ENCODE measurements around the gene PHTF2.

The PHTF2 gene

GRCh38 chr7:77933394-77933793, 134.8 kb downstream of the PHTF2 start:
- ATAC-seq (ENCODE audit: insufficient read depth, low read depth) (no peak), DNase-seq (no peak)
- Histone ChIP-seq H3K4me2 (ENCODE audit: insufficient read depth, low read length) (no peak overlapping the region), H2AFZ (ENCODE audit: low read depth, low read length) (no peak overlapping the region), H3K9ac (ENCODE audit: low read depth, low read length) (no peak overlapping the region), H3K4me3 (ENCODE audit: low read depth in 1 of 2, low read length in 2 of 2) (no peak overlapping the region), H4K20me1 (ENCODE audit: insufficient read depth, low read length) (no peaks in the 10 kb centered on the region), H3K79me2 (ENCODE audit: insufficient read depth, low read length) (no peaks in the 10 kb centered on the region), H3K27me3 (ENCODE audit: insufficient read depth, low read length, poor library complexity) (no peaks in the 10 kb centered on the region), H3K27ac (ENCODE audit: low read length) (no peak overlapping the region), H3K4me1 (ENCODE audit: insufficient read depth, low read length) (peaks cover 7% of the 10 kb centered on the region; the same call in 1 of the 2 replicates), H3K36me3 (ENCODE audit: insufficient read depth, low read length) (peaks cover 17% of the 10 kb centered on the region; the same call in 1 of the 2 replicates), H3K9me3 (ENCODE audit: insufficient read depth, low read length, severe bottlenecking) (no peaks in the 10 kb centered on the region)
- no peak for TF ChIP-seq EZH2 (IDR thresholded peaks at IDR 0.05; ENCODE audit: borderline replicate concordance, low read depth, low read length, severe bottlenecking)
- TF ChIP-seq CTCF (IDR thresholded peaks at IDR 0.05; ENCODE audit: borderline replicate concordance, extremely low read depth, low read length, poor library complexity, severe bottlenecking): no peak

- no peaks in the 10 kb centered on the region for H4K20me1 ChIP-seq (ENCODE audit: insufficient read depth, low read length)
- H3K4me3 ChIP-seq (ENCODE audit: low read depth in 1 of 2, low read length in 2 of 2): no peak overlapping the region
- H3K4me2 ChIP-seq (ENCODE audit: insufficient read depth, low read length): no peak overlapping the region
- DNase-seq: no peak
- H3K9ac ChIP-seq (ENCODE audit: low read depth, low read length): no peak overlapping the region
- no peak overlapping the region for H2AFZ ChIP-seq (ENCODE audit: low read depth, low read length)
- H3K27me3 ChIP-seq (ENCODE audit: insufficient read depth, low read length, poor library complexity): no peaks in the 10 kb centered on the region
- TF ChIP-seq EZH2 (IDR thresholded peaks at IDR 0.05; ENCODE audit: borderline replicate concordance, low read depth, low read length, severe bottlenecking) (no peak), CTCF (IDR thresholded peaks at IDR 0.05; ENCODE audit: borderline replicate concordance, extremely low read depth, low read length, poor library complexity, severe bottlenecking) (no peak)
- peaks cover 4% of the 10 kb centered on the region; the same call in 1 of the 2 replicates for H3K36me3 ChIP-seq (ENCODE audit: insufficient read depth, low read length)
- no peaks in the 10 kb centered on the region for H3K79me2 ChIP-seq (ENCODE audit: insufficient read depth, low read length)
- ATAC-seq (ENCODE audit: insufficient read depth, low read depth): no peak
- H3K4me1 ChIP-seq (ENCODE audit: insufficient read depth, low read length): peaks cover 7% of the 10 kb centered on the region; the same call in 1 of the 2 replicates
- no peaks in the 10 kb centered on the region for H3K9me3 ChIP-seq (ENCODE audit: insufficient read depth, low read length, severe bottlenecking)
- H3K27ac ChIP-seq (ENCODE audit: low read length): no peak overlapping the region
Observed at GRCh38 chr7:77935652-77936348, 137.2 kb downstream of the PHTF2 start.

- no peak for DNase-seq
- no peaks in the 10 kb centered on the region for H3K79me2 ChIP-seq (ENCODE audit: insufficient read depth, low read length)
- no peaks in the 10 kb centered on the region for H4K20me1 ChIP-seq (ENCODE audit: insufficient read depth, low read length)
- TF ChIP-seq EZH2 (IDR thresholded peaks at IDR 0.05; ENCODE audit: borderline replicate concordance, low read depth, low read length, severe bottlenecking): no peak
- peak; percentile 54 for TF ChIP-seq CTCF (IDR thresholded peaks at IDR 0.05; ENCODE audit: borderline replicate concordance, extremely low read depth, low read length, poor library complexity, severe bottlenecking)
- H3K4me1 ChIP-seq (ENCODE audit: insufficient read depth, low read length): 0 out of 2 replicates have a peak, but pooled peaks cover 1% of the 10 kb centered on the region
- no peak overlapping the region for H2AFZ ChIP-seq (ENCODE audit: low read depth, low read length)
- H3K27me3 ChIP-seq (ENCODE audit: insufficient read depth, low read length, poor library complexity): no peaks in the 10 kb centered on the region
- peaks cover 16% of the 10 kb centered on the region; the same call in 1 of the 2 replicates for H3K36me3 ChIP-seq (ENCODE audit: insufficient read depth, low read length)
- H3K27ac ChIP-seq (ENCODE audit: low read length): no peak overlapping the region
- H3K9ac ChIP-seq (ENCODE audit: low read depth, low read length): no peak overlapping the region
- H3K9me3 ChIP-seq (ENCODE audit: insufficient read depth, low read length, severe bottlenecking): no peaks in the 10 kb centered on the region
- no peak overlapping the region for H3K4me2 ChIP-seq (ENCODE audit: insufficient read depth, low read length)
- no peak overlapping the region for H3K4me3 ChIP-seq (ENCODE audit: low read depth in 1 of 2, low read length in 2 of 2)
- ATAC-seq (ENCODE audit: insufficient read depth, low read depth): no peak
Observed at GRCh38 chr7:77940647-77941046, 142.1 kb downstream of the PHTF2 start.

Data from DND-41 (cell line).